Fibroblast of lung (primary cell): ENCODE results near the gene ZNF823.
A peak's percentile ranks its signal among the peaks of the same experiment; 100 is the strongest.

ENCODE experiments used
- EZH2 ChIP-seq: IDR thresholded peaks from 2 replicates; pipeline ENCODE4 v1.5.1; 2012; ENCODE audit warnings: low read length, control low read depth, mild to moderate bottlenecking; ENCODE audit errors: missing control alignments
- TF ChIP-seq, protein P1 (sequence below), 2 donors: IDR thresholded peaks in 1 of 2; conservative IDR thresholded peaks in 1 of 2; 1 replicate in 1 of 2; 2 replicates in 1 of 2; pipeline ENCODE4 v1.5.1; 2011 to 2012; ENCODE audit warnings: low read length in 2 of 2, control low read depth in 1 of 2, inconsistent platforms in 1 of 2, low read depth in 1 of 2, mild to moderate bottlenecking in 1 of 2

DNA sequence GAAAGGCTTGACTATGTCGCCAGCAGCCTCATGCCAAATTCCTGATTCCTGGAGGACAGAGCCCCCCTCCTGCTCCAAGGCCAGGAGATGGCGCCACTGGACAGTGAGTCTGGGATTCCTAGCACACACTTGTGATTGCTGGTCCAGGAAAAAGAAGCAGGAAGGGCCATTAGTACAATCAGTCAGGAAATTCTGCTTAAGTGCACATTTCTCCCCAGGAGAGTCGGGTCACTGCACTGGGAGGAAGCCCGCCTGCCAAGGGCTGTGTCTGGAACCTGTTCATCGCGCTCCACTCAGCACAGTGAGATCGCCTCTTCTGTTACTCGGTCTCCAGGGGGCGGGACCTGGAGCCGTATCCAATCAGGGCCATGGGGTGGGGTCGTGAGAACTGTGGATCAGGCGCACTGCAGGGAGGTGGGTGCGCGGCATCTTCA is 65.1 kb downstream of the ZNF823 start:
- TF ChIP-seq EZH2 = no peak
- TF ChIP-seq, protein P1, sequence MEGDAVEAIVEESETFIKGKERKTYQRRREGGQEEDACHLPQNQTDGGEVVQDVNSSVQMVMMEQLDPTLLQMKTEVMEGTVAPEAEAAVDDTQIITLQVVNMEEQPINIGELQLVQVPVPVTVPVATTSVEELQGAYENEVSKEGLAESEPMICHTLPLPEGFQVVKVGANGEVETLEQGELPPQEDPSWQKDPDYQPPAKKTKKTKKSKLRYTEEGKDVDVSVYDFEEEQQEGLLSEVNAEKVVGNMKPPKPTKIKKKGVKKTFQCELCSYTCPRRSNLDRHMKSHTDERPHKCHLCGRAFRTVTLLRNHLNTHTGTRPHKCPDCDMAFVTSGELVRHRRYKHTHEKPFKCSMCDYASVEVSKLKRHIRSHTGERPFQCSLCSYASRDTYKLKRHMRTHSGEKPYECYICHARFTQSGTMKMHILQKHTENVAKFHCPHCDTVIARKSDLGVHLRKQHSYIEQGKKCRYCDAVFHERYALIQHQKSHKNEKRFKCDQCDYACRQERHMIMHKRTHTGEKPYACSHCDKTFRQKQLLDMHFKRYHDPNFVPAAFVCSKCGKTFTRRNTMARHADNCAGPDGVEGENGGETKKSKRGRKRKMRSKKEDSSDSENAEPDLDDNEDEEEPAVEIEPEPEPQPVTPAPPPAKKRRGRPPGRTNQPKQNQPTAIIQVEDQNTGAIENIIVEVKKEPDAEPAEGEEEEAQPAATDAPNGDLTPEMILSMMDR (conservative IDR thresholded peaks at IDR 0.05 in 1 of 2, IDR thresholded peaks at IDR 0.05 in 1 of 2; ENCODE audit: low read depth in 1 of 2, low read length in 2 of 2) = peak; percentile 66 to 92
